ENCODE data around the gene FGF3. TPM values are rescaled to one million over a fixed set of nuclear protein-coding genes. Genes with fewer than 3 reads are reported as not detected.
A peak's percentile ranks its signal among the peaks of the same experiment; 100 is the strongest.

FGF3 gene
- total RNA-seq, 3 donors from 2014 or later: not detected

- intact Hi-C loops (cut with DNase I; ENCODE audit: low total_unique reads): loop anchor here (1.0 to 5.0 kb wide), 2 partner anchors 12 to 201 kb away; no protein-coding TSS in a partner anchor
- DNase-seq (ENCODE audit: low spot score in 2 of 2): no peak
- H3K27me3 ChIP-seq: no peaks in the 10 kb centered on the region
- H3K36me3 ChIP-seq: no peaks in the 10 kb centered on the region
- H3K4me1 ChIP-seq: no peaks in the 10 kb centered on the region
- H3K27ac ChIP-seq: no peak overlapping the region
- no peak overlapping the region for H3K4me3 ChIP-seq
- peak in 2 of 3 donors; percentile 24 to 38 for TF ChIP-seq CTCF (IDR thresholded peaks at IDR 0.05)
- no peak for TF ChIP-seq POLR2AphosphoS5 (IDR thresholded peaks at IDR 0.05)
- no peak for TF ChIP-seq POLR2A (IDR thresholded peaks at IDR 0.05)
- no peaks in the 10 kb centered on the region for H3K9me3 ChIP-seq
These were observed 17.5 kb downstream of the FGF3 start for GRCh38 chr11:69801513-69802335.

- Histone ChIP-seq H3K4me3 (no peak overlapping the region), H3K36me3 (no peaks in the 10 kb centered on the region), H3K4me1 (no peaks in the 10 kb centered on the region), H3K9me3 (no peaks in the 10 kb centered on the region), H3K27me3 (no peaks in the 10 kb centered on the region), H3K27ac (no peak overlapping the region)
- DNase-seq (ENCODE audit: low spot score in 2 of 2): no peak
- TF ChIP-seq CTCF (IDR thresholded peaks at IDR 0.05) (no peak), POLR2AphosphoS5 (IDR thresholded peaks at IDR 0.05) (no peak), POLR2A (IDR thresholded peaks at IDR 0.05) (no peak)
- intact Hi-C loops (cut with DNase I; ENCODE audit: low total_unique reads): loop anchor here (5.0 kb wide), 1 partner anchor 202 kb away; no protein-coding TSS in a partner anchor
These were observed 18.9 kb downstream of the FGF3 start for GRCh38 chr11:69800278-69800677.

GRCh38 chr11:69799582-69799981, 19.6 kb downstream of the FGF3 start:
- TF ChIP-seq CTCF (IDR thresholded peaks at IDR 0.05) (no peak), POLR2A (IDR thresholded peaks at IDR 0.05) (no peak), POLR2AphosphoS5 (IDR thresholded peaks at IDR 0.05) (no peak)
- Histone ChIP-seq H3K9me3 (no peaks in the 10 kb centered on the region), H3K27ac (no peak overlapping the region), H3K27me3 (no peaks in the 10 kb centered on the region), H3K36me3 (no peaks in the 10 kb centered on the region), H3K4me3 (no peak overlapping the region), H3K4me1 (no peaks in the 10 kb centered on the region)
- intact Hi-C loops (cut with DNase I; ENCODE audit: low total_unique reads): no loop called here
- no peak for DNase-seq (ENCODE audit: low spot score in 2 of 2)

- Histone ChIP-seq H3K27ac (no peak overlapping the region), H3K9me3 (no peaks in the 10 kb centered on the region), H3K4me1 (no peaks in the 10 kb centered on the region), H3K4me3 (no peak overlapping the region), H3K27me3 (no peaks in the 10 kb centered on the region), H3K36me3 (no peaks in the 10 kb centered on the region)
- no peak for DNase-seq (ENCODE audit: low spot score in 2 of 2)
- intact Hi-C loops (cut with DNase I; ENCODE audit: low total_unique reads): no loop called here
- TF ChIP-seq POLR2A (IDR thresholded peaks at IDR 0.05) (no peak), POLR2AphosphoS5 (IDR thresholded peaks at IDR 0.05) (no peak)
These were observed 20.1 kb downstream of the FGF3 start for GRCh38 chr11:69799097-69799496.

- TF ChIP-seq POLR2A (IDR thresholded peaks at IDR 0.05) (no peak), POLR2AphosphoS5 (IDR thresholded peaks at IDR 0.05) (no peak), CTCF (IDR thresholded peaks at IDR 0.05) (no peak)
- intact Hi-C loops (cut with DNase I; ENCODE audit: low total_unique reads): no loop called here
- Histone ChIP-seq H3K27me3 (no peaks in the 10 kb centered on the region), H3K27ac (no peak overlapping the region), H3K36me3 (no peaks in the 10 kb centered on the region), H3K9me3 (no peaks in the 10 kb centered on the region), H3K4me1 (no peaks in the 10 kb centered on the region), H3K4me3 (no peak overlapping the region)
- DNase-seq (ENCODE audit: low spot score in 2 of 2): no peak
These were observed 21.3 kb downstream of the FGF3 start for GRCh38 chr11:69797737-69798528.
